Activated CD4-positive, alpha-beta T cell treated with anti-CD3 and anti-CD28 coated beads for 48 hours (primary cell): ENCODE measurements around the gene MROH2B.
"Not testable (repeated sequence)": the region's sequence is repeated elsewhere in the genome, so short reads cannot be mapped to it uniquely, and the experiment has no call there.

Source experiments
- DNase-seq: peaks from one replicate; pipeline ENCODE4 v3.0.0-alpha.2; 2020

MROH2B gene

DNA sequence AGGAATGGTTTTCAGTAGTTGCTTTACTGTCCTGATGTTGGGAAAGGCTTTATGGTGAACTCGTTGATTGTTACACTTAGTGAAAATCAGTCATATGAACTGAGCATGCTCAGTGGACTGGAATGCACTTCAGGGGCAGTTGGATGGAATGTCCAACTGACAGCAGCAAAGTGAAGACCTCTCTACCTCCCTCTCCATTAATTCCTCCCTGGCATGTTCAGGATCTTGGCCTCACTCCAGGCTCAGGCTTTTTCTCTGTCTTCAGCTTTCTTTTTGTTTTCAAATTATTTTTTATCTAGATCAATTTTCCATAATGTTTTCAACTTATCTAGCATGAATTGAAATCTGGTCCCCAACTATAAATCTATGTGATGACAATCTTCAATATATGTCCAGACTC, at the start of gene MROH2B:
MROH2B (minus strand) TSS at position 101 of the 400 bp plus-strand sequence. CDS start 490 bp downstream, outside the sequence.
- DNase-seq, result no peak

GRCh38 chr5:41120600-41120999, 49.5 kb upstream of the MROH2B start:
- DNase-seq, result no peak

DNA sequence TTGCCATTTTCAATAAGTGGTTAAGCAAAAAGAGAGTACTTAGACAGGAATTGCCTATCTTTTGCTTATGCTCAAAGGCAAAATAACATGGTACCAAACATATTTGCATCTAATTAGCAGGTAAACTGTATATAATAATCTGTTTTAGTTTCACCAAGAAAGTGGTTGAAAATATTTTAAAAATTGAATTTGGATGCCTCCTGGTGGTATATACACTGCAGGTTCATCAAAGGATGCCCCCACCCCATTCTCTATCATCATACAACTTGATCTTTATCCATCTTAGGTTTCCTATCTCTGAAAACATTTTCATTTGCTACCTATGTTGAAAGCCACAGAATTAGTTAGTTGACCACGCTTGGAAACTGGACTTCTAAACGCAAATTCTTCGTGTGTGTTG, 47.0 kb upstream of the MROH2B start:
- DNase-seq, result no peak

DNA sequence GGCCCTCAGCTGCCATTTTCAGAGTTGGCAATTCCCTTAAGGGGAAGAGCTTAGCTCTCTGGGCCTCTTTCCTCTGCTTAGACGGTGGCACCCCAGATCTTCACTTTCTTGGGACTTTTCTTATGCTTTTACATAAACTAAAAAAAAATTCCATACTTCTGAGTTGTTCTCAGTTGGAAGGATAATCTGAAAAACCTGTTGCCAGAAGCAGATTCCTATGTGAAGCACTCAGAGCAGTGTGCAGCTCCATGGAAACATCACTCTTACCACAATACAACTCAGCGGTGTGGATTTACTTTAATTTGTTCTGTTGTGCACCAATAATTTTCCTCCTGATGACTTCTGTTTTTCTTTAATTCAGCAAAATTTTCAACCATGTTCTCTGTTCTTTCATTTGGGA, 44.1 kb upstream of the MROH2B start:
- no peak for DNase-seq

DNA sequence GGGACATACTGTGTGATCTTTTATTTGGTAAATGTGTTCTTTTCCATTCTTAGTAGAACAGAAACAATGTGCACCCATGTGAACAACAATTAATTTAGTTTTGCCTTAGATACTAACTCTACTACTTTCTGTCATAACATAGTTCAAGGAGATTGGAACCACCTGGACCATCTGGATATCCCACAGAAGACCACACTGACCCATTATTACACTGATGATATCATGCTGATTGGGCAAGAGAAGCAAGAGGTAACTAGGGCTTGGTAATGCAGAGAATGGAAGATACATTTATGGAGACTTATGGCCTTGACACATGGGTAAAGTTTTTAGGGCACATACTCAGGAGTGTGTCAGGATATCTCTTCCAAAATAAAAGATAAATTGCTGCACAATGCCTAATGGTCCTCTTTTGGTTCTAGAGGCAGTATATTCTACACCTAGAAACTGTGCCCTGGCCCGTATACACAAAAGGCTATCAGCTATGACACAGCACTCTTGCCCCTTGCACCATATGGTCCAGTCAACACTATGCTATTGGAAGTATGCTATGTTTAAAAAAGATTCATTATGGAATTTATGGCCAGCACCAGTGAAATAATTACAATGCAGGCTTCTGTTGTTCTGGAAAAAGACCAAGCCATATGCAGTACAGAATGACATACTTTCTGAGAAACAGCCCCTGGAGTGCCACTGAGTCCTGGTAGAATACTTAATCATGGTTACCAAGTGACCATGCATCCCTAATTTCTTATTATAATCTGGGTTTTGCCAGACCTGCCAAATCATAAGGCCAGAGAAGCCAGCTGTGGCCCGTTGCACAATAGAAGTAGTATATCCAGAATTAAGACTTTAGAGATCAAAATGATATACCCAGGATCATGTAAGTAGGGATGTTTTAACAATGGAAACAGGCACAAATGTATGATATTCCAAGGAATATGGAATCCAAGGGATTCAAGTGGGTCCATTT, 41.6 kb upstream of the MROH2B start:
- no peak for DNase-seq

GRCh38 chr5:41109186-41109585, 38.0 kb upstream of the MROH2B start:
- DNase-seq, result no peak

GRCh38 chr5:41102341-41102740, 31.2 kb upstream of the MROH2B start:
- DNase-seq, result no peak

- DNase-seq, result no peak
Measured at GRCh38 chr5:41097642-41098041, 26.5 kb upstream of the MROH2B start.

- no peak for DNase-seq
Measured at GRCh38 chr5:41095324-41096101, 24.4 kb upstream of the MROH2B start.

- no peak for DNase-seq
Measured at GRCh38 chr5:41094871-41095270, 23.7 kb upstream of the MROH2B start.

GRCh38 chr5:41093803-41094202, 22.7 kb upstream of the MROH2B start:
- no peak for DNase-seq

GRCh38 chr5:41087461-41087860, 16.3 kb upstream of the MROH2B start:
- no peak for DNase-seq

GRCh38 chr5:41083306-41083705, 12.2 kb upstream of the MROH2B start:
- DNase-seq, result no peak

- no peak for DNase-seq
Measured at GRCh38 chr5:41071975-41072374, 833 bp upstream of the MROH2B start.

DNA sequence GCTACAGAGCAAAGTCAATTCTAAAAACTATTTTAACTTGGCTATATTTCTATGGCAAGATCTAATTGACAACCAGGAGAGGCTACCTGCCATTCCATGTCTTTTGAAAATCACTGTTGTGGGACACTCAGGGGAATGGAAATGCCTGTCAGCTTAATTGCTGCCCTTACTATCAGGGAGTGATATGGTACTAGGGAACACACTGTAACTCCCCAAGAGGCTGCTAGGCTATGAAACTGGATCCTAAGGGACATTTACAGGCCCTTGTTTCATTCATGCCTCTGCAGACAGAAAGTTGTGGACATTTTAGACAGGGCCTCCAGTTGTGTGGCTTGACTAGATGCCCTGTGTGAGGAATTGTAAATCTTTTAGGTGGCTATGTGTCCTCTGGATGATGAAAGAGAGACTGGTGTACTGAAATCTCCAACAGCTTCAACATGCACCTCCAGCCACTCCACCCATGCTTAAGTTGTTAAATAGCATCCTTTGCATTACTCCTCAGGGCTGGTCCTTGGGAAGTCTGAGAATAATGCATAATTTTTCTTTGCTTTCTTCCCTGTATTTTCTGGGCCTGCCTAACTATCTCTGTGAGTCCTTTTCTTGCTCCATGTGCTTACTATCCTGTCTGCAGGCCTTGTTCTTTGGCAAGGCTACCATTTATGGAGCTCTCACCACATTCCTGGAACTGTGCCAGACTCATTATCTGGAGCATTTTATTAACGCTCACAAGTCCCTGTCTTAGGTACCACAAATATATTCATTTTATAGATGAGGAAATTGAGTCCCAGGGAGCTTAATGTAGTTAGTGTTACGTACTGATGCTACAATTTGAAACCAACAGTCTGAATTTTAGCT, 3.2 kb downstream of the MROH2B start:
- no peak for DNase-seq

DNA sequence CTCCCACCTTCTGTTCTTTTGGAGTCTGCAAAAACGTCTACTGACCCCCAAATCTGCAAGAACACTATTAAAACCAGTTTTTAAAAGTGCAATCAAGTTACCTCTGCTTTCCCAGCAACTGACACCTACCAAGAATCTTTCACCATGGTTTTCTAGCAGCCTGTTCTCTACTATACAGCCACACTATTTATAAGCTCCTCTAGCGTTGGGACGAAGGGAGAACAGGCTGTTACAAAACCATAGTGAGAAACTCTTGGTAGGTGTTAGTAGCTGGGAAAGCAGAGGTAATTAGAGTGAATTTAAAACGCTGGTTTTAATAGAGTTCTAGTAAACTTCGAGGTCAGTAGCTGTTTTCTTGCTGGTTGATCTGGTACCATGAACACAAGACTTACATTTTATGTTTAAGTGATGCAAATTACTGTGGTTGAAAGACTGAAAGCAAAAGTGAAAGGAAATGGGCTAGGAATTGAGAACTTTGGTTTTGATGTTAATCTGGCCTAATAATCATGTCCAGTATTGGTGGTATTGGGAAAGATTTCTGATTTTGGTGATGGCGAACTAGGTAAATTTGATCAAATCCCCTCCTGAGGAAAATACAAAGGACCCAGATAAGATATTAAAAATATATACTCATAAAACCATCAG, 5.3 kb downstream of the MROH2B start:
- no peak for DNase-seq

DNA sequence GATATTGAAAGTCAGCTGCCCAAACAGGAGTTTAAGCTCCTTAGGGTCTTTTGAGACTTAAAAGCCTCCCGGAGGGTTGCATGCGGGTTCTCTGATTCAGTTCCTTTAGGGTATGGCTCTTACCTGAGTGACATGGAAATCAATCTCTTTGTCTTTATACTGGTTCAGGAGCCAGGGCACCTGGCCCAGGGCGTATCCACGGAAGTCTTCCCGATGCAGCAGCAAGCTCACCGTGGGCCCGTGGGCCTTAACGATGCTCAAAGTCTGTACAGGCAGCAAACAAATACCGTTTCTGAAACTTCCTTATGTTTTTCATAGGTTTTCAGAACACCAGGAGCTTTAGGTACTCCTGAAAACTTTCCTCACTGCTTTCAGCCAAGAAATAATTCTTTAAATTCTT, 13.2 kb downstream of the MROH2B start:
- no peak for DNase-seq

DNA sequence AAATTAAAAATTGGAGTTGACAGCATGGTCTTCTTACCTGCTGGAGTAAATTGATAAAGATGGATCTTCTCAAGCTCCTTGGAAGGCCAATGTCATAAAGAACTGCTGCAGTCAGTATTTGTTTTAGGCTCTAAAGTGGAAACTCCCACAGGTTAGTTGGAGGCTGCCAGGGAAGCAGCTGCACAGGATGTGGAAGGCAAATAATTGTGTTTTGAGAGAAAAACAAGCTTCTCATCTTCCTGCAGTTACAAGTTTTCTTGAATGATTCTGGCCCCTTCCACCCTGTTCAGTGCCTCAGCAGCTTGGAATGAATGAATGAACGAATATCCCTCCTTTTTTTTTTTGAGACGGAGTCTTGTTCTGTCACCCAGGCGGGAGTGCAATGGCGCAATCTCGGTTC, 13.9 kb downstream of the MROH2B start:
- no peak for DNase-seq

DNA sequence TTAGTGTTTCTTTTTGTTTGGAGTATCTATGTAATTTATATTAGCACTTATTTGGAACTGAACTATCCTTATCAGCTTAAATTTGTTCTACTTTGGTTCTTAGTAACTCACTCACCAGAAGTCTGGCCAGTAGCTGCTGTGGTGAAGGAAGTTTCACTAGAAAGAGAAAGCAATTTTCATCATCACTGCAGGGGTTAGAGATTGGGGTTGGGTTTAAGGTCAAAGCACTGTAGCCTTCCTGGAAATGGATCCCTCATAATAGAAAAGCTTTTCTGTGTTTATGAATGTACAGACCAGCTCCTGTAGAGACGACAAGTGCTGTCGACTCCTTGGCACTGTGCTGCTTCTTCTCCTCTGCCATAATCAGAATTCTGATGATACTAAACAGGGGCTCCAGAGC, 22.2 kb downstream of the MROH2B start:
- no peak for DNase-seq

DNA sequence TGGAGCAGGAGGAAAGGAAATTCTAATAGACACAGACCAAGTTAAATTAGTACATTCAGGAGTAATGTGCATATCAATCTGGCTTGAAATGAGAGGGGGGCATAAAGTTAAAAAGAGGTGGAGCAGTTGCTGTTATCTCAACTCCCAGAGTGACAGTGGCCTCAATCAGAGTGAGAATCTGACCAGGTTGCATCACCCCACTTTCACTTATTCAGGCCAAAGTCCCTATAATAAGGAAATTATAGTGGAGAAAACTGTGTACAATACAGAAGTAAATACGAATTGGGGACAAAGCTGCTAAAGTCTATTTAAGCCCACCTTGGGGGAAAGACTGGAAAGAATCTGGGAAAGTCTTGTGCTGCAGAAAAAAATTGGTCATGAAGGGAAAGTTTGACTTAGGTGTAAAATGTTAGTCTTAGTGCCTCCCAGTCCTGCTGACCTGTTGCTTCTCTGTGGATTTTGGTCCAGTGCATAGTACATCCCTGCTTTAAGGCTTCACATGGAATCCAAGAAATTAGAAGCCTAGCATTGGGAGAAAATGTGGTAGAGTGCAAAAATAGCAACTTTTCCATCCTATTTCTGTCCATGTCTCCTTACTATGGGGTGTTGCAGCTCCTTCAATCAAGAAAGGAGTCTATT, 27.9 kb downstream of the MROH2B start:
- no peak for DNase-seq

DNA sequence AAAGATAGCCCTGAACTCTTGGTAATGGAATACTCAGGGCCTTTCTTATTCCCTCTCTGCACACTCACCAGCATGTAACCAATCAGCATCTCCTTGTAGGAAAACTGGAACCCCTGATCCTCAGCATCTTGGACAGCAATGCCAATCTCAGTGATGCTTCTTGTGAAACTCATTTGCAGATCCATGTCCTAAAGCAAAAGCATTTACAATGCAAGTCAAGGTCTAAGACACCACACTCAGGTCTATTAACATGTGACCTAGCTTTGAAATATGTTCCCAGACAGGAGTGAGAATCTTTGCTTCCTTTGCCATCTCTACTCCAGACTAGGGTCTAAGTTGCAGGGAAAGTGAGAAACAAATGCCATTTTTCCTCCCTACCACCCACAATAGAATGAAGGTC, 38.2 kb downstream of the MROH2B start:
- no peak for DNase-seq

DNA sequence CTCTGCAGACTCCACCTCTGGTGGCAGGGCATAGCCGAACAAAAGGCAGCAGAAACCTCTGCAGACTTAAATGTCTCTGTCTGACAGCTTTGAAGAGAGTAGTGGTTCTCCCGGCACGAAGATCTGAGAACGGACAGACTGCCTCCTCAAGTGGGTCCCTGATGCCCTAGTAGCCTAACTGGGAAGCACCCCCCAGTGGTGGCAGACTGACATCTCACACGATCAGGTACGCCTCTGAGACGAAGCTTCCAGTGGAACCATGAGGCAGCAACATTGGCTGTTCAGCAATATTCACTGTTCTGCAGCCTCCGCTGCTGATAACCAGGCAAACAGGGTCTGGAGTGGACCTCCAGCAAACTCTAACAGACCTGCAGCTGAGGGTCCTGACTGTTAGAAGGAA, 48.5 kb downstream of the MROH2B start:
- not testable (repeated sequence) for DNase-seq
